A673 (cell line): Measurements from ENCODE around the gene PHF19.

Experiments used
- EZH2 ChIP-seq: fragments of 200-600 bp; sonication (generic); IDR thresholded peaks from 2 replicates; pipeline ENCODE4 v1.6.1; 2017; ENCODE audit warnings: borderline replicate concordance, low read depth, mild to moderate bottlenecking, mixed read lengths, antibody characterized with exemption, low read length; ENCODE audit not compliant: poor library complexity, severe bottlenecking
- TF ChIP-seq, protein P1 (sequence below): fragments of 300-800, 200-600 bp; sonication (generic); conservative IDR thresholded peaks from 2 replicates; pipeline ENCODE4 v1.5.1; 2017; ENCODE audit warnings: low read depth, mild to moderate bottlenecking, antibody characterized with exemption, low read length, moderate library complexity, mixed read lengths

DNA sequence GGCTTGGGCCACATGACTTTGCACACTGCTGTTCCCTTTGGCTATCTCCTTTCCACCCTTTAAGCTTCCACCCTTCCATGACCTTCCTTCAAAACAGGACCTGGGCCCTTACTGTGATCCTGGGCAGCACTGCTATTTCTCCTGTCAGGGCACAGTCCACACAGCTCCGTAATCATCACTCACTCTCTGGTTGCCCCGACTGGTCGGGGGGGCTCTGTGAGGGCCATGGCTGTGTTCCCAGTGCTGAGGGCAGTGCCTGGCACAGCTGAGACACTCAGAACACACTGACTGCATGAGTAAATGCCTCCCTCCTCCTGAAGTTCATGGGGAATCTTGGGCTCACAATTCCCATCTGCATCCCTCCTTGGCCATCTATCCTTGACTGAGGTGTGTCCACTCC is 37.4 kb upstream of the PHF19 start:
- TF ChIP-seq EZH2 = no peak
- TF ChIP-seq, protein P1, sequence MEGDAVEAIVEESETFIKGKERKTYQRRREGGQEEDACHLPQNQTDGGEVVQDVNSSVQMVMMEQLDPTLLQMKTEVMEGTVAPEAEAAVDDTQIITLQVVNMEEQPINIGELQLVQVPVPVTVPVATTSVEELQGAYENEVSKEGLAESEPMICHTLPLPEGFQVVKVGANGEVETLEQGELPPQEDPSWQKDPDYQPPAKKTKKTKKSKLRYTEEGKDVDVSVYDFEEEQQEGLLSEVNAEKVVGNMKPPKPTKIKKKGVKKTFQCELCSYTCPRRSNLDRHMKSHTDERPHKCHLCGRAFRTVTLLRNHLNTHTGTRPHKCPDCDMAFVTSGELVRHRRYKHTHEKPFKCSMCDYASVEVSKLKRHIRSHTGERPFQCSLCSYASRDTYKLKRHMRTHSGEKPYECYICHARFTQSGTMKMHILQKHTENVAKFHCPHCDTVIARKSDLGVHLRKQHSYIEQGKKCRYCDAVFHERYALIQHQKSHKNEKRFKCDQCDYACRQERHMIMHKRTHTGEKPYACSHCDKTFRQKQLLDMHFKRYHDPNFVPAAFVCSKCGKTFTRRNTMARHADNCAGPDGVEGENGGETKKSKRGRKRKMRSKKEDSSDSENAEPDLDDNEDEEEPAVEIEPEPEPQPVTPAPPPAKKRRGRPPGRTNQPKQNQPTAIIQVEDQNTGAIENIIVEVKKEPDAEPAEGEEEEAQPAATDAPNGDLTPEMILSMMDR = no peak
